PC-3 (cell line): ENCODE results near the gene TNFSF9. TPM values are rescaled to one million over a fixed set of nuclear protein-coding genes. Genes with fewer than 3 reads are reported as not detected.

Experiments used
- ATAC-seq: fragments of 200-7000 bp; cut with Tn5 transposase; 2 replicates; pipeline ENCODE4 v1.9.1; 2020; ENCODE audit warnings: mild to moderate bottlenecking, moderate library complexity
- BruUV-seq: library from RNA; stranded (reverse); fragments of 400-500 nt; replicated peaks from 2 replicates; lab custom pipeline; 2021; lab: Mats Ljungman, UMichigan
- CTCF ChIA-PET: fragments of 300-600 bp; sonication (Branson Sonifier 250); formaldehyde crosslinking; loops from one replicate; lab custom pipeline; 2022; ENCODE audit warnings: antibody characterized with exemption; lab: Charles Lee
- POLR2A ChIA-PET: fragments of 300-600 bp; sonication (Branson Sonifier 250); formaldehyde crosslinking; loops from one replicate; lab custom pipeline; 2022; ENCODE audit warnings: antibody characterized with exemption; ENCODE audit not compliant: unreplicated experiment; lab: Charles Lee
- DNase-seq: peaks from one replicate; pipeline ENCODE4 v3.0.0-alpha.2; 2015
- H2AFZ ChIP-seq: fragments of 300-600 bp; sonication (generic); 2 replicates; pipeline ENCODE4 v1.6.0; 2016; ENCODE audit warnings: antibody characterized with exemption, low read length
- H3F3A ChIP-seq: fragments of 300-600 bp; sonication (generic); one replicate; pipeline ENCODE4 v1.6.0; 2017; ENCODE audit warnings: antibody characterized with exemption, low read length, control low read depth, mild to moderate bottlenecking; ENCODE audit not compliant: unreplicated experiment
- H3K27ac ChIP-seq: fragments of 300-600 bp; sonication (generic); 2 replicates; pipeline ENCODE4 v1.5.1; 2016; ENCODE audit warnings: mild to moderate bottlenecking, low read length
- H3K27me3 ChIP-seq: fragments of 300-600 bp; sonication (generic); 2 replicates; pipeline ENCODE4 v1.6.1; 2016; ENCODE audit warnings: low read length, mixed read lengths
- H3K36me3 ChIP-seq: fragments of 300-600 bp; sonication (generic); 2 replicates; pipeline ENCODE4 v1.6.1; 2016; ENCODE audit warnings: low read depth, mixed run types, low read length, mixed read lengths
- H3K4me1 ChIP-seq: fragments of 300-600 bp; sonication (generic); 2 replicates; pipeline ENCODE4 v1.5.1; 2016; ENCODE audit warnings: low read length; ENCODE audit not compliant: insufficient read depth
- H3K4me2 ChIP-seq: fragments of 300-600 bp; sonication (generic); 2 replicates; pipeline ENCODE4 v1.6.0; 2016; ENCODE audit warnings: low read length
- H3K4me3 ChIP-seq: fragments of 300-600 bp; sonication (generic); 2 replicates; pipeline ENCODE4 v1.5.1; 2016; ENCODE audit warnings: mild to moderate bottlenecking, low read length, mixed read lengths
- H3K79me2 ChIP-seq: fragments of 300-600 bp; sonication (generic); 2 replicates; pipeline ENCODE4 v1.6.1; 2017; ENCODE audit warnings: low read length, mixed read lengths
- H3K9ac ChIP-seq: fragments of 300-600 bp; sonication (generic); 2 replicates; pipeline ENCODE4 v1.6.0; 2016; ENCODE audit warnings: mild to moderate bottlenecking, low read length
- H3K9me2 ChIP-seq: fragments of 300-600 bp; sonication (generic); replicated peaks from 2 replicates; pipeline ENCODE4 v1.6.1; 2016; ENCODE audit warnings: mixed run types, low read length, mixed read lengths
- H3K9me3 ChIP-seq: fragments of 300-600 bp; sonication (generic); 2 replicates; pipeline ENCODE4 v1.6.1; 2016; ENCODE audit warnings: low read length, mixed read lengths
- H4K20me1 ChIP-seq: fragments of 300-600 bp; sonication (generic); 2 replicates; pipeline ENCODE4 v1.6.1; 2016; ENCODE audit warnings: low read length, mixed read lengths
- CTCF ChIP-seq: fragments of 300-600 bp; sonication (generic); conservative IDR thresholded peaks from 2 replicates; pipeline ENCODE4 v1.5.1; 2017; ENCODE audit warnings: antibody characterized with exemption, low read depth, mild to moderate bottlenecking, low read length
- EZH2 ChIP-seq: fragments of 300-600 bp; sonication (generic); IDR thresholded peaks from one replicate; pipeline ENCODE4 v1.6.1; 2017; ENCODE audit warnings: antibody characterized with exemption, mild to moderate bottlenecking, low read length; ENCODE audit not compliant: unreplicated experiment
- EZH2phosphoT487 ChIP-seq: fragments of 300-600 bp; sonication (generic); IDR thresholded peaks from 2 replicates; pipeline ENCODE4 v1.6.1; 2018; ENCODE audit warnings: mild to moderate bottlenecking, antibody characterized with exemption, low read length, borderline replicate concordance
- intact Hi-C: fragments of 100-400 bp; cut with micrococcal nuclease; formaldehyde crosslinking; loops from 2 replicates; pipeline ENCODE4 v1.9.0; 2023
- total RNA-seq: library from RNA; depleted of rRNA; stranded (reverse); fragments of >200 nt; gene quantifications from 2 replicates; pipeline ENCODE4 v1.2.3, GENCODE V29; 2014

The TNFSF9 gene
- total RNA-seq, 1 experiment from 2014 or later, result 9.6 TPM

- TF ChIP-seq CTCF, result no peak
- CTCF ChIA-PET, result interaction anchor here (1.0 kb wide), 1 partner anchor 13 kb away, joined by 4 read pairs; no protein-coding TSS in a partner anchor
- Histone ChIP-seq H3K36me3 (no peaks in the 10 kb centered on the region), H3K9ac (peak overlapping the region; percentile 79), H3F3A (no peaks in the 10 kb centered on the region), H3K4me3 (peak overlapping the region; percentile 81), H3K9me3 (no peaks in the 10 kb centered on the region), H3K4me2 (peak overlapping the region; percentile 92), H3K79me2 (0 out of 2 replicates have a peak, but pooled peaks cover 4% of the 10 kb centered on the region), H4K20me1 (no peaks in the 10 kb centered on the region), H3K4me1 (peaks cover 24% of the 10 kb centered on the region), H3K9me2 (no peaks in the 10 kb centered on the region), H3K27me3 (no peaks in the 10 kb centered on the region), H2AFZ (peak overlapping the region; percentile 91), H3K27ac (no peak overlapping the region)
- intact Hi-C loops, result no loop called here
- no peak for DNase-seq
- POLR2A ChIA-PET, result interaction anchor here (0.7 kb wide), 1 partner anchor 943 kb away, joined by 8 read pairs; no protein-coding TSS in a partner anchor
- BruUV-seq, result no TSS peak
- ATAC-seq, result no peak
These were observed 865 bp upstream of the TNFSF9 start for GRCh38 chr19:6529937-6530385.

- peak overlapping the region; percentile 92 for H3K4me2 ChIP-seq
- ATAC-seq (peak; percentile 72), DNase-seq (no peak)
- H3K4me1 ChIP-seq, result peaks cover 24% of the 10 kb centered on the region
- intact Hi-C loops, result no loop called here
- H3K4me3 ChIP-seq, result peak overlapping the region; percentile 81
- no peak overlapping the region for H3K27ac ChIP-seq
- H3K9ac ChIP-seq, result peak overlapping the region; percentile 45
- H2AFZ ChIP-seq, result peak overlapping the region; percentile 91
- POLR2A ChIA-PET, result interaction anchor here (0.6 to 0.9 kb wide), 2 partner anchors 12 to 1166 kb away, joined by 5 to 6 read pairs; no protein-coding TSS in a partner anchor
- no peaks in the 10 kb centered on the region for H3F3A ChIP-seq
- H3K36me3 ChIP-seq, result peaks cover 4% of the 10 kb centered on the region; the same call in 1 of the 2 replicates
- H3K27me3 ChIP-seq, result no peaks in the 10 kb centered on the region
- TF ChIP-seq EZH2, result no peak
- TF ChIP-seq EZH2phosphoT487, result no peak
- H3K79me2 ChIP-seq, result 0 out of 2 replicates have a peak, but pooled peaks cover 4% of the 10 kb centered on the region
- CTCF ChIA-PET, result interaction anchor here (1.0 kb wide), 1 partner anchor 15 kb away, joined by 4 read pairs; no protein-coding TSS in a partner anchor
- no peaks in the 10 kb centered on the region for H3K9me2 ChIP-seq
- H4K20me1 ChIP-seq, result no peaks in the 10 kb centered on the region
- no peaks in the 10 kb centered on the region for H3K9me3 ChIP-seq
- BruUV-seq, result no TSS peak
These were observed 533 bp downstream of the TNFSF9 start for GRCh38 chr19:6531163-6531955.

- POLR2A ChIA-PET, result no interaction called here
- intact Hi-C loops, result no loop called here
- Histone ChIP-seq H3K4me2 (peak overlapping the region; percentile 92), H3K9me3 (no peaks in the 10 kb centered on the region), H3F3A (no peaks in the 10 kb centered on the region), H3K4me1 (peaks cover 24% of the 10 kb centered on the region), H3K9ac (no peak overlapping the region), H3K27me3 (no peaks in the 10 kb centered on the region), H3K79me2 (0 out of 2 replicates have a peak, but pooled peaks cover 4% of the 10 kb centered on the region), H3K36me3 (peaks cover 4% of the 10 kb centered on the region; the same call in 1 of the 2 replicates), H3K27ac (no peak overlapping the region), H4K20me1 (no peaks in the 10 kb centered on the region), H3K4me3 (peak overlapping the region; percentile 81), H2AFZ (no peak overlapping the region), H3K9me2 (no peaks in the 10 kb centered on the region)
- ATAC-seq (no peak), DNase-seq (no peak)
- TF ChIP-seq CTCF (no peak), EZH2phosphoT487 (no peak), EZH2 (no peak)
- CTCF ChIA-PET, result no interaction called here
- BruUV-seq, result no TSS peak
These were observed 1.1 kb downstream of the TNFSF9 start for GRCh38 chr19:6531956-6532243.
